Parathyroid adenoma (tissue), 2 donors: ENCODE data around the gene MRM3.
"Not testable (repeated sequence)": the region's sequence is repeated elsewhere in the genome, so short reads cannot be mapped to it uniquely, and the experiment has no call there.

Experiments used
- H2AFZ ChIP-seq: fragments of 300-600 bp; sonication (generic); one replicate; pipeline ENCODE4 v1.7.0; 2017; ENCODE audit warnings: antibody characterized with exemption, mild to moderate bottlenecking
- H3K27ac ChIP-seq: fragments of 300-600 bp; sonication (generic); one replicate; pipeline ENCODE4 v1.7.0; 2017
- H3K27me3 ChIP-seq: fragments of 300-600 bp; sonication (generic); one replicate; pipeline ENCODE4 v1.7.0; 2017; ENCODE audit warnings: low read length; ENCODE audit not compliant: control insufficient read depth, insufficient read depth
- H3K36me3 ChIP-seq: fragments of 300-600 bp; sonication (generic); one replicate; pipeline ENCODE4 v1.7.0; 2017; ENCODE audit warnings: low read length; ENCODE audit not compliant: control insufficient read depth, insufficient read depth
- H3K4me1 ChIP-seq: fragments of 300-600 bp; sonication (generic); one replicate; pipeline ENCODE4 v1.7.0; 2017; ENCODE audit warnings: control low read depth
- H3K4me2 ChIP-seq: fragments of 300-600 bp; sonication (generic); one replicate; pipeline ENCODE4 v1.7.0; 2017; ENCODE audit warnings: low read length
- H3K4me3 ChIP-seq: fragments of 300-600 bp; sonication (generic); one replicate; pipeline ENCODE4 v1.7.0; 2017; ENCODE audit warnings: low read depth, low read length
- H3K79me2 ChIP-seq: fragments of 300-600 bp; sonication (generic); one replicate; pipeline ENCODE4 v1.7.0; 2017; ENCODE audit warnings: control low read depth
- H3K9ac ChIP-seq: fragments of 300-600 bp; sonication (generic); one replicate; pipeline ENCODE4 v1.7.0; 2017; ENCODE audit warnings: mild to moderate bottlenecking
- H3K9me3 ChIP-seq: fragments of 300-600 bp; sonication (generic); one replicate; pipeline ENCODE4 v1.7.0; 2017; ENCODE audit warnings: low read length; ENCODE audit not compliant: control insufficient read depth
- TF ChIP-seq, protein P1 (sequence below): fragments of 300-600 bp; sonication (generic); IDR thresholded peaks from one replicate; pipeline ENCODE4 v1.7.0; 2017; ENCODE audit warnings: antibody characterized with exemption, mild to moderate bottlenecking
- donor health status: primary hyperparathyroidism.

Gene MRM3

DNA sequence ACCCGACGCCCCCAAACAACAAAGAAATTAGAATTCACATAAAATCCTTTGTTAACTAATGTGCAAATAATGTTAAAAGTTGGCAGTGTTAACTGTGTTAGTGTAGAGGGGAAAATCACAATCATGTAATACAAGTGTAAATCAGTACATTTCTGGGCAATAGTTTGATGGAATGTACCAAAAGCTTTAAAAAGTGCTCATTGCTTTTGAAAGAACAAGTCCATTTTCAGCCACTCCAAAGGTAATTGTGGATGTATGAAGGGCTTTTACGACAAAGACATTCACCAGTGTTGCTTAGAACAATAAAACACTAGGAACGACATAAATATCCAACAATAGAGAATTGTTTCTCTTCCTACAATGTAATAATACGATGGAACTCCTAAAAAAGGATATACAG is 9.1 kb upstream of the MRM3 start:
- Histone ChIP-seq H3K79me2 (no peaks in the 10 kb centered on the region), H3K9ac (no peak overlapping the region), H3K4me3 (no peak overlapping the region), H3K36me3 (no peaks in the 10 kb centered on the region), H3K27ac (no peak overlapping the region), H3K4me1 (no peaks in the 10 kb centered on the region), H3K27me3 (no peaks in the 10 kb centered on the region), H3K9me3 (no peaks in the 10 kb centered on the region), H3K4me2 (no peak overlapping the region), H2AFZ (no peak overlapping the region)
- TF ChIP-seq, protein P1, sequence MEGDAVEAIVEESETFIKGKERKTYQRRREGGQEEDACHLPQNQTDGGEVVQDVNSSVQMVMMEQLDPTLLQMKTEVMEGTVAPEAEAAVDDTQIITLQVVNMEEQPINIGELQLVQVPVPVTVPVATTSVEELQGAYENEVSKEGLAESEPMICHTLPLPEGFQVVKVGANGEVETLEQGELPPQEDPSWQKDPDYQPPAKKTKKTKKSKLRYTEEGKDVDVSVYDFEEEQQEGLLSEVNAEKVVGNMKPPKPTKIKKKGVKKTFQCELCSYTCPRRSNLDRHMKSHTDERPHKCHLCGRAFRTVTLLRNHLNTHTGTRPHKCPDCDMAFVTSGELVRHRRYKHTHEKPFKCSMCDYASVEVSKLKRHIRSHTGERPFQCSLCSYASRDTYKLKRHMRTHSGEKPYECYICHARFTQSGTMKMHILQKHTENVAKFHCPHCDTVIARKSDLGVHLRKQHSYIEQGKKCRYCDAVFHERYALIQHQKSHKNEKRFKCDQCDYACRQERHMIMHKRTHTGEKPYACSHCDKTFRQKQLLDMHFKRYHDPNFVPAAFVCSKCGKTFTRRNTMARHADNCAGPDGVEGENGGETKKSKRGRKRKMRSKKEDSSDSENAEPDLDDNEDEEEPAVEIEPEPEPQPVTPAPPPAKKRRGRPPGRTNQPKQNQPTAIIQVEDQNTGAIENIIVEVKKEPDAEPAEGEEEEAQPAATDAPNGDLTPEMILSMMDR = no peak

DNA sequence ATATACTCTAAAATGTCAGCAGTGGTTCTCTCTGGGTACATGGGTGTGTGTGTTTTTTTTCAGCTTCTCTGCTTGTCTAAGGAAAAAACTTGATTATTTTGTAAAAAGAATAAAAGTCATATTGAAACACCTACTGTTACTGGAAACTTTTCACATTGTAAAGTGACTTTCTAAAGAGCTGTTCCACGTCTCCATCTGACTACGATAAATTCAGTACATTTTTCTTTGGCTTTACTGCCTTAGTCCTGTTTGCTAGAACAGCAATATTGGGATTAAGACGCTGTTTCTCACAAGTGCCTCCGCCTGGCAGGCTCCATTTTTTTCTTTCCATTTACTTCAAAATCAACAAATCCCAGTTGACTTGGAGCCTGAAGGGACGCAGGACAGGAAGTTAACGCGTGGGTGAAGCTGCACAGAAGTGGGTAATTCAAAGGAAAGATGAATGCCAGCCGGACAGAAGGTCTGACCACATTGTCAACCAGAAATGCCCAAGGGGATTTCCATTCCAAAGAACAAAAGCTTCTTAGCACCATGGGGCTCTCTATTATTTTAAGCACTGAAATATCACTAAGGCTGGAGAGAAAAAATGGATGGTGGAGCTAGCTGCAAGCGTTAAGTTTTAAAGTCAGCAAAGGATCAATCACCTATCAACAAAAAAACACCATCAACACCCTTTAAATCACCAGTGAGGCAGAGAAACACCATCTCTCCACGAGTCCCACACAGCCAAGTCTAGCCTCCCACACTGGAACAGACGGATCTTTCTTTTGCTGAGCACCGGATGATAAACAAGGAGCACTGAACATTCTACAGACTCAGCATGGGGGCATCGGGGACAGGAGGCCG is 8.5 kb upstream of the MRM3 start:
- Histone ChIP-seq H3K4me1 (no peaks in the 10 kb centered on the region), H3K4me2 (no peak overlapping the region), H3K79me2 (no peaks in the 10 kb centered on the region), H3K9ac (no peak overlapping the region), H3K4me3 (no peak overlapping the region), H2AFZ (no peak overlapping the region), H3K27ac (no peak overlapping the region), H3K27me3 (no peaks in the 10 kb centered on the region), H3K36me3 (no peaks in the 10 kb centered on the region), H3K9me3 (no peaks in the 10 kb centered on the region)
- TF ChIP-seq, protein P1 = no peak

DNA sequence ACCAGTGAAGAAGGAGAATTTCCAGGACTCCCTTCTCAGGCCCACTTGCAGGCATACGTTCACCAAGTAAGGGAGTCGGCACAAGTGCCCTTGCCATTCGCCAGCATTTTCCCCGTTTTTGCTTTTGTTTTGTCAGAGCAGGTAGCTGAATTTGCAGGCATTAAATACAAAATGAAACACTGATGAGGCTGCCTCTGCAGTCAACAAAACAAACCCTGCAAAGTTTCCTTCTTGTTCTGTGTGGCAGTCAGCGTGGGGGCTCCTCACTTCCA is 7.9 kb upstream of the MRM3 start:
- no peaks in the 10 kb centered on the region for H3K79me2 ChIP-seq
- H3K27me3 ChIP-seq = no peaks in the 10 kb centered on the region
- TF ChIP-seq, protein P1 = no peak
- H3K27ac ChIP-seq = no peak overlapping the region
- H3K36me3 ChIP-seq = no peaks in the 10 kb centered on the region
- H3K4me1 ChIP-seq = no peaks in the 10 kb centered on the region
- H2AFZ ChIP-seq = no peak overlapping the region
- H3K4me2 ChIP-seq = no peak overlapping the region
- H3K9ac ChIP-seq = no peak overlapping the region
- no peak overlapping the region for H3K4me3 ChIP-seq
- no peaks in the 10 kb centered on the region for H3K9me3 ChIP-seq

DNA sequence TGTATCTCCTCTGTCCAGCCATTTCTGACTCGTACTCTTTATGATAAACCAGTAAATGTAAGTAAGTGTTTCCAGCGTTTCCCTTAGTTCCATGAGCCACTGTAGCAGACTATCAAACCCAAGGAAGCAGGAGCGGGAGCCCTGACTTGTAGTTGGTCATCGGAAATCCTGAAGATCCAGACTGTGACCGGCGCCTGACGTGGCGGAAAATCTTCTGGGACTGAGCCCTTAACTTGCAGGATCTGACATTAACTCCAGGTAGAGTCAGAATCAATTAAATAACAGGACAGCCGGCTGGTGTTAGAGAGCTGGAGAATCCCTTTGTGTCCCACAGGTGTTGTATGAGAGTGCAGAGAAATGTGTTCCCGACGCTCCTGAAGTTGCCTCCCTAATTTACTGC is 4.1 kb upstream of the MRM3 start:
- Histone ChIP-seq H3K4me1 (peaks cover 6% of the 10 kb centered on the region), H3K4me3 (no peak overlapping the region), H3K9me3 (no peaks in the 10 kb centered on the region), H3K27me3 (no peaks in the 10 kb centered on the region), H2AFZ (no peak overlapping the region), H3K27ac (no peak overlapping the region), H3K4me2 (no peak overlapping the region), H3K36me3 (no peaks in the 10 kb centered on the region), H3K79me2 (peaks cover 11% of the 10 kb centered on the region), H3K9ac (no peak overlapping the region)
- TF ChIP-seq, protein P1 = no peak

DNA sequence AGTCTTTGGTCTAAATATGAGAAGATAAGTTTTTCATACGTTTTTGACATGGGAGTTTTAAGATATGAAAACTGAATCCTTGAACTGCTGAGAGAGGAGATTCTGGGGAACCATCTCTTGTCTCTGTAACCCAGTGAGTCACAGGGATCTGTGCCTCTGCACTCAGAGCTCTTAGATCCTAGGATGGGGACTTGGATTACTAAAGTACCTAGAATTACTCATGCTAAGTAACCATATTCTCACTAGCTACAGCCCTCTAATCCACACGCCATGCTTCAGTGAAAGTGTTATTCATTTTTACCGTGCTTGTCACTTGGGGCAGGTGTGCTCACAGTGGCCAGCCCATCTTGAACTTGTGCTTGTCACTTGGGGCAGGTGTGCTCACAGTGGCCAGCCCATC is 2.0 kb downstream of the MRM3 start:
- peaks cover 20% of the 10 kb centered on the region for H3K79me2 ChIP-seq
- no peak overlapping the region for H3K9ac ChIP-seq
- no peak overlapping the region for H3K4me2 ChIP-seq
- TF ChIP-seq, protein P1 = no peak
- H3K4me1 ChIP-seq = peaks cover 6% of the 10 kb centered on the region
- H3K36me3 ChIP-seq = no peaks in the 10 kb centered on the region
- no peaks in the 10 kb centered on the region for H3K27me3 ChIP-seq
- no peak overlapping the region for H3K4me3 ChIP-seq
- no peaks in the 10 kb centered on the region for H3K9me3 ChIP-seq
- H2AFZ ChIP-seq = no peak overlapping the region
- no peak overlapping the region for H3K27ac ChIP-seq

DNA sequence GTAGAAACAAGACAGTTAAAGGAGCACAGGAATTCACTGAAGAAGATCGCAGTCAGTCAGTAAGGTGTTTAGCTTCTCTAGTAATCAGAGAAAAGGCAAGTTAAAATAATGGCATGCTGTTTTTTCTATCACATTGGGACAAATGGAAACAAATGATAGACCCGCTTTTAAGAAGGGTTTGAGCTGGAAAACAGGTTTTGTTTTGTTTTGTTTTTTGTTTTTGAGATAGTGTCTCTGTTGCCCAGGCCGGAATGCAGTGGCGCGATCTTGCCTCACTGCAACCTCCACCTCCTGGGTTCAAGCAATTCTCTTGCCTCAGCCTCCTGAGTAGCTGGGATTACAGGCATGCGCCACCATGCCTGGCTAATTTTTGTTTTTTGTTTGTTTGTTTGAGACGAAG is 3.7 kb downstream of the MRM3 start:
- H3K4me2 ChIP-seq, H3K27ac ChIP-seq, H2AFZ ChIP-seq, H3K9me3 ChIP-seq, H3K36me3 ChIP-seq, H3K4me1 ChIP-seq, H3K27me3 ChIP-seq, H3K4me3 ChIP-seq, H3K9ac ChIP-seq: not testable (repeated sequence)
- peaks cover 20% of the 10 kb centered on the region for H3K79me2 ChIP-seq
